DMS53 treated with DMSO at 0.1 percent for 48 hours (cell line): ENCODE measurements around the gene AKAP5.
"Not testable (repeated sequence)": the region's sequence is repeated elsewhere in the genome, so short reads cannot be mapped to it uniquely, and the experiment has no call there.

Source experiments
- DNase-seq: peaks from one replicate; lab custom pipeline; 2025; ENCODE audit not compliant: unreplicated experiment; lab: John Stamatoyannopoulos, UW

Gene AKAP5

DNA sequence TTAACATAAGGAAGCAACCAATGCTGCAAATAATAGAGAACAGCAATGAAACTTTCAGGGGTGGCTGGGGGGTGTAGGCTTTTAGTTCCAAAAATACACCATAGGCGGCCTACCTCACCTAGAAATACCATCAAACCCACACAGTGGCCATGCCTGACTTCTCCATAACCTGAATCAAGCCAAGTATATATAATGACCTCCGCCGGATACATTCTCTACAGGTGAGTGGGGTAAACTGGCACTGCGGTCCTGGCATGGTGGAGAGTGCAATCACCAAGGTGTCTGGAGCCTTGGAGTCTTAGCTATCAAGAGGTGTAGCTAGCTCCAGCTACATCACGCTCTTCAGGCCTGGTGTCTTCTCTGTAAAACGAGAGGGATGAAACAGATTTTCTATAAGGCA lies 37.2 kb downstream of the AKAP5 start:
- DNase-seq, result no peak

DNA sequence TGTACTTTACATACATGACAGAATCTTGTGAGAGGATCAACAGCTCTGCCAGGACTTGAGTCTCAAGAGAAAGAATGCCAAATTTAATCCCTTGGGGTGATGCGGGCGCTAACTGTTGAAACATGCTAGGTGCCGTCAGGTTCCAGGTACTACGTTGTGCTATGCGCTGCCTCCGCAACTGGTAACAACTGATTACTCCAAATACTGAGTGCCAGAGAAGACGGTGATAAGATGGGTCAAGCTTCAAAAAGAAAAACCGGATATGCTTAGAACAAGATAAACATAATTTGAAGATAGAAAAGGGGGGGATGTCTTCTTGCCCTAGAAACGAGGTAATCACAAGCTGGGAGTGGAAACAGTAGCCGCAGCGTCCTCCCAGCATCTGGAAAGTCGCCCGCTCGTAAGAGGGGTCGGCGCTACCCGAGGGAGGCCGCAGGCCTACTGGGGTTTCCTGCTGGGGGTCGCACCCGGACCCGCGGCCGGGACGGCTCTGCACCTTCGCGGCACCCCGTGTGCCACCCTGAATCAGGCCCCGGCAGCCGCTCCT lies 37.7 kb downstream of the AKAP5 start:
- no peak for DNase-seq

GRCh38 chr14:64503434-64504309 lies 38.4 kb downstream of the AKAP5 start, which contains the start of gene ZBTB25:
Gene ZBTB25, minus strand, starts transcription at chr14:64503838. Its CDS starts 13,305 bp downstream, at chr14:64490533.
- DNase-seq, result peak; percentile 43

DNA sequence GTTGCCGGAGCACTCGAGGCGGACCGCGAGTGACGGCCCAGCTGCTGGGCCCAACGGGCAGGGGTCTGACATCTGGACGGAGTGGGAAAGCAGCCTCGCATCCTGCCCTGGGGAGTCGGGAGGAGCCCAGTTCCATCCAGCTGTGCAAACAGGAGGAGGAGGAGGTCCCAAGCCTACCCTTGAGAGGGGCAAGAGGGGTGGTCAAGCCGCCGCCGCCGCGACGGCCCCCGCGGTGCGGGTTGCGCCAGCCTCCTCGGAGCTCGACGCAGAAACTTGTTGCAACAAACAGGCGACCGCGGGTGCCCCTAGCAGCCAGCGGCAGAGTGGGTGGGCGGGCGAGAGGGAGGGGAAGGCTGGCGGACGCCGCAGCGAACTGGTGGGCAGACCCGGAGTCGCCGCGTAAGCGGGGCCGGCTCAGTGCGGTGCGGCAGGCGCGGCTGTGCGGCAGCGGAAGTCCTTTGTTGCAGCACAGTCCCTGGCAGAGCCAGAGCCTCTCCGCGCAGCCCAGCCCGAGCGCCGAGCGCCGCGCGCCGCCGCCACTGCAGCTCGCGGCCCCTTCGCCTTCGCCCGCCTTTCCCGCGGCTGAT lies 39.1 kb downstream of the AKAP5 start, which contains the start of gene ZBTB1:
Gene ZBTB1, plus strand, starts transcription at position 461 of the 587 bp plus-strand sequence. CDS start 16,735 bp downstream, outside the sequence.
- DNase-seq, result peak; percentile 52

GRCh38 chr14:64504897-64505794 lies 39.8 kb downstream of the AKAP5 start:
- peak; percentile 61 for DNase-seq

GRCh38 chr14:64506721-64507120 lies 41.4 kb downstream of the AKAP5 start:
- DNase-seq, result no peak

DNA sequence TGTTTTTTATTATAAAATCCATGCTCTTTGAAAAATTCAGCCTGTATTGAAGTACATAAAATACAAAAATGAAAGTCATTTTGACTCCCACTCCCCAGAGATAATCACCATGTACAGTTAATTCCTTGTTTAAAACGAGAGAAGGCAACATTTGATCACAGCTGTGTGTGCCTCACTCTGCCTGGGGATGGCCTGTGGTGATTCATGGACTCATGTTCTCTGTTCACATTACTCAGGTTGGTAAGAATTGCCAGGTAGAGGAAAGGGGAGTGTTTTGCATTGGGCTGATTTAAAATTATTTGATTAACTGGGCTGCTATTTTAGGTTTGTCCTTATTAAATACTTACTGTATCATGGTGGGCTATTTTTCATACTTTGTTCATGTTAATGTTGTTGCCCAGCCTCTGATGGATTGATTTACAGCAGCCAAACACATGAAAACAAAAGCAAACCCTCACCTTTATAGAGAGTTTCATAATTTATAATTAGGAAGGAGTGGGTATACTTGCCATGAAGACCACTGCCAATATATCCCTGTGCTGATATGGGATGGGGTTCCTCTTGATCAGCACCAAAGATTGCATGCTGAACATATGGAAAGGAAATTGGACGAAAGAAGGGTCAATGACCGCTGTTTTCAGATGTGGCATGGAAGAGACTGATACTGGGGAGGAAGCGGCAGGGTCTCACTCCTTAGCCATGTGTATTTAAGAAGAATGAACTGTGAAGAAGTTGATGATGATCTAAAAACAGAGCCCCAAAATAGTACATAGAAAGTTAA lies 42.3 kb downstream of the AKAP5 start:
- no peak for DNase-seq

- DNase-seq, result no peak
Observed at GRCh38 chr14:64508215-64508776, 43.0 kb downstream of the AKAP5 start.

GRCh38 chr14:64509036-64509435 lies 43.7 kb downstream of the AKAP5 start:
- no peak for DNase-seq

DNA sequence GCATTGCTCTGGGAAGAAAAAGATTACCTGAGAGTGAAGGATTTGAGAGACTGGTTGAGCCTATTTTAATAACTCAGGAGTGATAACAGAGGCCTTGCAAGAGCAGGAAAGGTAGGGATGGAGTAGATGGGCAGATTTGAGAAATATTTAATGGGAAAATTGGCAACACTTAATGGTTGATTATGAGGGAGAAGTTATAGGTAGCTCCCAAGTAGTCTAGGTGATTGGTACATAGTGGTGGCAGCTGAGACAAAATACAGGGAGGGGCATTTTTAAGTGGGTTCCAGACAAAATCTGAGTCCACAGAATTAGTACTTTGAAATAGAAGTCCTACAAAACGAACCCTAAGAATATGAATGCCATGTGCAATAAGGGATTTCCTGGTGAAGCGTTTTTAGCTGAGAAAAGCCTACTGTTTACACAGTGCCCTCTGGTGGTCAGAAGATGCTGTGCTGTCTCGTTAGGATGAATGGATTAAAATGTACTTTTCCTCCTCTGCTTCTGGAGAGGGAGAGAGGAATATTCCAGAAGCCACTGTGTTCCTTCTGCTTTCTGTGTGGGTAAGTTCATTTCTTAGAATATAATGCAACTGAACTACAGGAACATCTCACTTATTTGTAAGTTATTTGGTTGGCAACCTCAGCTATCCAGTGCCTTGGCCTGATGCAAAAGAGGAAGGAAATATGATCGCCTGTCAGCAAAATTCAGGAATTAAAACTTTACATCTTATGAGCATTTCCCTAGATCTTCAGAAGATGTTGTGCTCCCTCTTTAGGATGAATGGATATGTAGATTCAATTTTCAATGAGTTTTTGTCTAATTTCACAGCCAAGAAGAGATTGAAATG lies 45.7 kb downstream of the AKAP5 start:
- DNase-seq, result peak; percentile 41

- DNase-seq, result peak; percentile 4
Observed at GRCh38 chr14:64513271-64513670, 48.0 kb downstream of the AKAP5 start.

DNA sequence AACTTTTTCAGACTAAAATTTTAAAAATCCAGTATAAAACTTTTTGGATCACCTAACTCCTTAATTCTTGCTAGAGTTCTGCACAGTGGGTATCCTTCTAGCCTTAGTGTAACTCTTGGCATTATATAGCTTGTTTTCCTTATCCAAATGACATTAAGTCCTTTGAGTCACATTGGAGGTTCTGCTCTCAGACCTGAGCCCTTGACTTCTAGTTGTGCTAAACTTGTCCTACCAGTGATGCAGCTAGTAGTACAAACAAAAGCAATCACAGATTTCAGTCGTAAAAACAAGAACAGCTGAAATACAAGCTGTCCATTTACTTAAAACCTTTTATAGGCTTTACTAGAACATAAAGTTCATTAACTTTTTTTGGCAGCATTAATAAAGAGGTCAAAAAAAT lies 49.8 kb downstream of the AKAP5 start:
- DNase-seq, result no peak

- DNase-seq, result no peak
Observed at GRCh38 chr14:64516969-64517368, 51.7 kb downstream of the AKAP5 start.

DNA sequence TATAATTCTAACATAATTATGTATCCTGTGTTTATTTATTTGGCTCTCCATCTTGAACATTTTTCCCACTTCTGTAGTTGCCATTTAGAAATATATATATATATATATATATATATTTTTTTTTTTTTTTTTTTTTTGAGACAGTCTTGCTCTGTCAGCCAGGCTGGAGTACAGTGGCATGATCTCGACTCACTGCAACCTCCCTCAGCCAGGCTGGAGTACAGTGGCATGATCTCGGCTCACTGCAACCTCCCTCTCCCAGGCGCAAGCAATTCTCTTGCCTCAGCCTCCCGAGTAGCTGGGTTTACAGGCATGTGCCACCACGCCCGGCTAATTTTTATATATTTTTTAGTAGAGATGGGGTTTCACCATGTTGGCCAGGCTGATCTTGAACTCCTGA lies 52.4 kb downstream of the AKAP5 start:
- not testable (repeated sequence) for DNase-seq

GRCh38 chr14:64518229-64518628 lies 52.9 kb downstream of the AKAP5 start:
- DNase-seq, result no peak

DNA sequence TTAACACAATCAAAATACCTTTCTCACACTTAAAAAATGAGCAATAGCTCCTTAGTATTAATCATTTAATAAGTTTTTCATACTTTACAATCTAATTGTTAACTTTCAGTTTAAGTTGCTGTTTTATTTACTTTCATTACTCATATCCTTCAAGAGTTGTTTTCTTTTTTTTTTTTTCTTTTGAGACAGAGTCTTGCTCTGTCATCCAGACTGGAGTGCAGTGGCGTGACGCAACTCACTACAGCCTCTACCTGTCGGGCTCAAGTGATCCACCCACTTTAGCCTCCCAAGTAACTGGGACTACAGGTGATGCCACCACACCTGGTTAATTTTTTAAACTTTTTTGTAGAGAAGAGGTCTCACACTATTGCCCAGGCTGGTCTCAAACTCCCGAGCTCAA lies 55.4 kb downstream of the AKAP5 start:
- no peak for DNase-seq

DNA sequence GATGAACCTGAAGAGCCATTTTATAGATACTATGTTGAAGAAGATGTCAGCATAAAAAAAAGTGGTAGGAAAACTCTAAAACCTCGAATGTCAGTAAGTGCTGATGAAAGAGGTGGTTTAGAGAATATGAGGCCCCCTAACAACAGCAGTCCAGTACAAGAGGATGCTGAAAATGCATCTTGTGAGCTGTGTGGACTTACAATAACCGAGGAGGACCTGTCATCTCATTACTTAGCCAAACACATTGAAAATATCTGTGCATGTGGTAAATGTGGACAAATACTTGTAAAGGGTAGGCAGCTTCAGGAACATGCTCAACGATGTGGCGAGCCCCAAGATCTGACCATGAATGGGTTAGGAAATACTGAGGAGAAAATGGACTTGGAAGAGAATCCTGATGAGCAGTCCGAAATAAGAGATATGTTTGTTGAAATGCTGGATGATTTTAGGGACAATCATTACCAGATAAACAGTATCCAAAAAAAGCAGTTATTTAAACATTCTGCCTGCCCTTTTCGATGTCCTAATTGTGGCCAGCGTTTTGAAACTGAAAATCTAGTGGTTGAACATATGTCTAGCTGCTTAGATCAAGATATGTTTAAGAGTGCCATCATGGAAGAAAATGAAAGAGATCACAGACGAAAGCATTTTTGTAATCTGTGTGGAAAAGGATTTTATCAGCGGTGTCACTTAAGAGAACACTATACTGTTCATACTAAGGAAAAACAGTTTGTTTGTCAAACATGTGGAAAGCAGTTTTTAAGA lies 57.5 kb downstream of the AKAP5 start:
- DNase-seq, result no peak
